Fibroblast of skin of left quadriceps (primary cell): ENCODE data around the gene DZIP1.
"Not testable (repeated sequence)": the region's sequence is repeated elsewhere in the genome, so short reads cannot be mapped to it uniquely, and the experiment has no call there.

Experiments used
- DNase-seq, 2 experiments: peaks; one replicate each; pipeline ENCODE4 v3.0.0-alpha.2; 2013; ENCODE audit warnings: low read depth in 2 of 2

Gene DZIP1

GRCh38 chr13:95644601-95645052 lies at the start of gene DZIP1:
Gene DZIP1, minus strand, starts transcription at chr13:95644706. Its CDS starts 2,677 bp downstream, at chr13:95642029.
- DNase-seq, result peak; percentile 64 to 66

GRCh38 chr13:95690986-95691385 lies 46.5 kb upstream of the DZIP1 start:
- DNase-seq, result not testable (repeated sequence)

- DNase-seq, result no peak
Measured at GRCh38 chr13:95689582-95689926, 45.0 kb upstream of the DZIP1 start.

- not testable (repeated sequence) for DNase-seq
Measured at GRCh38 chr13:95684960-95685359, 40.5 kb upstream of the DZIP1 start.

- no peak for DNase-seq
Measured at GRCh38 chr13:95684418-95684817, 39.9 kb upstream of the DZIP1 start.

GRCh38 chr13:95679722-95680121 lies 35.2 kb upstream of the DZIP1 start:
- DNase-seq, result no peak

GRCh38 chr13:95678967-95679366 lies 34.5 kb upstream of the DZIP1 start:
- DNase-seq, result no peak

GRCh38 chr13:95677564-95678266 lies 33.2 kb upstream of the DZIP1 start:
- no peak for DNase-seq

GRCh38 chr13:95676762-95677563 lies 32.5 kb upstream of the DZIP1 start, which contains the start of gene DNAJC3:
Gene DNAJC3, plus strand, starts transcription at chr13:95677139. Its CDS starts 117 bp downstream, at chr13:95677256.
- peak; percentile 95 to 96 for DNase-seq

GRCh38 chr13:95676105-95676761 lies 31.7 kb upstream of the DZIP1 start:
- no peak for DNase-seq

- no peak for DNase-seq
Measured at GRCh38 chr13:95671597-95671996, 27.1 kb upstream of the DZIP1 start.

GRCh38 chr13:95667235-95667634 lies 22.7 kb upstream of the DZIP1 start:
- DNase-seq, result not testable (repeated sequence)

- DNase-seq, result peak in 1 of 2 experiments; percentile 35
Measured at GRCh38 chr13:95660981-95661581, 16.6 kb upstream of the DZIP1 start.

- DNase-seq, result no peak
Measured at GRCh38 chr13:95659500-95659899, 15.0 kb upstream of the DZIP1 start.

GRCh38 chr13:95656386-95657015 lies 12.0 kb upstream of the DZIP1 start:
- DNase-seq, result no peak

GRCh38 chr13:95652821-95653220 lies 8.3 kb upstream of the DZIP1 start:
- no peak for DNase-seq

- DNase-seq, result no peak
Measured at GRCh38 chr13:95652244-95652764, 7.8 kb upstream of the DZIP1 start.

- DNase-seq, result no peak
Measured at GRCh38 chr13:95650696-95651095, 6.2 kb upstream of the DZIP1 start.

- DNase-seq, result no peak
Measured at GRCh38 chr13:95647321-95647720, 2.8 kb upstream of the DZIP1 start.

GRCh38 chr13:95643936-95644598 lies 439 bp downstream of the DZIP1 start:
- DNase-seq, result no peak

GRCh38 chr13:95643571-95643935 lies 953 bp downstream of the DZIP1 start:
- no peak for DNase-seq
